HG02763 (cell line): ENCODE results near the gene CHP1.
A peak's percentile ranks its signal among the peaks of the same experiment; 100 is the strongest.
"Not testable (repeated sequence)": the region's sequence is repeated elsewhere in the genome, so short reads cannot be mapped to it uniquely, and the experiment has no call there.

Experiments
- ATAC-seq: cut with Tn5 transposase; IDR thresholded peaks from one replicate; pipeline ENCODE4 v1.9.1; 2021; ENCODE audit warnings: mild to moderate bottlenecking, moderate library complexity; ENCODE audit not compliant: unreplicated experiment

Gene CHP1

GRCh38 chr15:41289953-41290352, 58.9 kb downstream of the CHP1 start:
- no peak for ATAC-seq

GRCh38 chr15:41291065-41291631, 60.1 kb downstream of the CHP1 start:
- peak; percentile 76 for ATAC-seq

- no peak for ATAC-seq
These were observed 61.5 kb downstream of the CHP1 start for GRCh38 chr15:41292521-41292920.

- ATAC-seq, result not testable (repeated sequence)
These were observed 70.1 kb downstream of the CHP1 start for GRCh38 chr15:41301139-41301538.

GRCh38 chr15:41301587-41301986, 70.5 kb downstream of the CHP1 start:
- ATAC-seq, result no peak

GRCh38 chr15:41304149-41304770, 73.2 kb downstream of the CHP1 start:
- ATAC-seq, result no peak

GRCh38 chr15:41307679-41308078, 76.6 kb downstream of the CHP1 start:
- no peak for ATAC-seq

- no peak for ATAC-seq
These were observed 78.3 kb downstream of the CHP1 start for GRCh38 chr15:41309226-41309905.

GRCh38 chr15:41320805-41321330, 89.8 kb downstream of the CHP1 start:
- ATAC-seq, result not testable (repeated sequence)

GRCh38 chr15:41323611-41324010, 92.5 kb downstream of the CHP1 start:
- ATAC-seq, result peak; percentile 48

GRCh38 chr15:41331281-41331680, 100.2 kb downstream of the CHP1 start:
- ATAC-seq, result no peak
